Tibial artery (tissue), 4 donors: ENCODE data around the gene TMEM258.

Source experiments
- DNase-seq, 2 donors: peaks; one replicate each; pipeline ENCODE4 v3.0.0-alpha.2; 2019
- H3K27ac ChIP-seq, 2 donors: fragments of 200-600 bp; sonication (generic) in 1 of 2; 1 replicate in 1 of 2; 2 replicates in 1 of 2; pipeline ENCODE4 v1.5.1; 2018 to 2019; ENCODE audit warnings: mild to moderate bottlenecking in 1 of 2
- H3K27me3 ChIP-seq, 2 donors: fragments of 200-600 bp; sonication (generic) in 1 of 2; one replicate each; pipeline versions ENCODE4 v1.5.1 to v1.6.0; 2016 to 2019
- H3K36me3 ChIP-seq, 3 donors: fragments of 200-600 bp; sonication (generic) in 2 of 3; one replicate each; pipeline ENCODE4 v1.5.1; 2016 to 2019; ENCODE audit warnings: mild to moderate bottlenecking in 2 of 3
- H3K4me1 ChIP-seq, 4 donors: fragments of 200-600 bp; sonication (generic) in 2 of 4; 1 replicate in 3 of 4; 2 replicates in 1 of 4; pipeline ENCODE4 v1.5.1; 2016 to 2019
- H3K4me3 ChIP-seq, 2 donors: fragments of 200-600 bp; sonication (generic) in 1 of 2; 1 replicate in 1 of 2; 2 replicates in 1 of 2; pipeline ENCODE4 v1.5.1; 2018 to 2019; ENCODE audit warnings: mild to moderate bottlenecking in 2 of 2
- H3K9me3 ChIP-seq, 3 donors: fragments of 200-600 bp; sonication (generic) in 1 of 3; one replicate each; pipeline ENCODE4 v1.5.1; 2016 to 2019
- intact Hi-C: fragments of 100-400 bp; cut with DNase I; formaldehyde crosslinking; loops from one replicate; pipeline ENCODE4 v1.15.0; 2023; ENCODE audit warnings: low total_unique reads
- TF ChIP-seq, protein P1 (sequence below), 2 experiments: fragments of 200-600 bp in 1 of 2; fragments of 450-650 bp in 1 of 2; IDR thresholded peaks; one replicate each; pipeline ENCODE4 v1.5.1; 2017 to 2019; ENCODE audit warnings: antibody characterized with exemption in 2 of 2, mild to moderate bottlenecking in 1 of 2, moderate library complexity in 1 of 2

TMEM258 gene

GRCh38 chr11:61793083-61793828, 857 bp upstream of the TMEM258 start:
- peaks cover 0 to 33% (median 18%) of the 10 kb centered on the region in 4 donors for H3K4me1 ChIP-seq
- H3K27ac ChIP-seq: peak overlapping the region; percentile 88 to 89
- intact Hi-C loops: loop anchor here (10.0 kb wide), 1 partner anchor 312 kb away; no protein-coding TSS in a partner anchor
- peaks cover 21 to 34% (median 22%) of the 10 kb centered on the region in 3 donors for H3K36me3 ChIP-seq
- DNase-seq: no peak
- TF ChIP-seq, protein P1, sequence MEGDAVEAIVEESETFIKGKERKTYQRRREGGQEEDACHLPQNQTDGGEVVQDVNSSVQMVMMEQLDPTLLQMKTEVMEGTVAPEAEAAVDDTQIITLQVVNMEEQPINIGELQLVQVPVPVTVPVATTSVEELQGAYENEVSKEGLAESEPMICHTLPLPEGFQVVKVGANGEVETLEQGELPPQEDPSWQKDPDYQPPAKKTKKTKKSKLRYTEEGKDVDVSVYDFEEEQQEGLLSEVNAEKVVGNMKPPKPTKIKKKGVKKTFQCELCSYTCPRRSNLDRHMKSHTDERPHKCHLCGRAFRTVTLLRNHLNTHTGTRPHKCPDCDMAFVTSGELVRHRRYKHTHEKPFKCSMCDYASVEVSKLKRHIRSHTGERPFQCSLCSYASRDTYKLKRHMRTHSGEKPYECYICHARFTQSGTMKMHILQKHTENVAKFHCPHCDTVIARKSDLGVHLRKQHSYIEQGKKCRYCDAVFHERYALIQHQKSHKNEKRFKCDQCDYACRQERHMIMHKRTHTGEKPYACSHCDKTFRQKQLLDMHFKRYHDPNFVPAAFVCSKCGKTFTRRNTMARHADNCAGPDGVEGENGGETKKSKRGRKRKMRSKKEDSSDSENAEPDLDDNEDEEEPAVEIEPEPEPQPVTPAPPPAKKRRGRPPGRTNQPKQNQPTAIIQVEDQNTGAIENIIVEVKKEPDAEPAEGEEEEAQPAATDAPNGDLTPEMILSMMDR (IDR thresholded peaks at IDR 0.05): no peak
- no peaks in the 10 kb centered on the region for H3K9me3 ChIP-seq
- H3K4me3 ChIP-seq: peak overlapping the region; percentile 71 to 77
- H3K27me3 ChIP-seq: no peaks in the 10 kb centered on the region

- Histone ChIP-seq H3K27me3 (no peaks in the 10 kb centered on the region), H3K9me3 (no peaks in the 10 kb centered on the region), H3K4me1 (peaks cover 0 to 25% (median 18%) of the 10 kb centered on the region in 4 donors), H3K27ac (peak overlapping the region; percentile 88 to 89), H3K36me3 (peaks cover 32 to 48% (median 37%) of the 10 kb centered on the region in 3 donors), H3K4me3 (peak overlapping the region; percentile 71 to 77)
- TF ChIP-seq, protein P1 (IDR thresholded peaks at IDR 0.05): no peak
- intact Hi-C loops: loop anchor here (10.0 kb wide), 1 partner anchor 313 kb away; no protein-coding TSS in a partner anchor
- DNase-seq: peak; percentile 52 to 77
Observed at GRCh38 chr11:61791737-61792309, 576 bp downstream of the TMEM258 start.

DNA sequence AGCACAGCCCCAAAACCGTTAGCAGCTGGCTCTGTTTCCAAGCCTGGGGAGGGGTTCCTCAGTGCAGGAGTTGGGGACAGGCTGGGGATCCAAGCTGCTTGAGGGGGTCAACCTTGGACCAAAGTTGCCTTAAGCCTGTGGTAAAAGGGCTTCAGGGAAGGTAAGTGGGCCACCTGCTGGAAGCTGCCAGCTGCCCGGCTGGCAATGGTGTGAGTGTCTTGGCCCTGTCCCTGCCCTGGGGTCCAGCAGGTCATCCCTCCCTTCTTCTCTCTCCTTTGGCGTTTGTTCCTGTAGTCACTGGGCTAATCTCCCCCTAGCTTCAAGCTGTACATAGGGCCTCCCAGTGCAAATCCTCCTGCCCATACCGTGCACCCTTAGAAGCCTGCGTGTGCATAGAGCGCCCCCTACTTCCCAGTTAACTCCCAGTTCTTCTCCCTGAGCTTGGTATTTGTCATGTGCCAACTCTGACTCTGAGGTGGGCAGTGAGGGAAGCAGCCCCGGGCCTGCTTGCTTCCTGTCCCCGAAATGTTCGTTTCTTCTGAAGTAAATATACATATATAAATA, 4.4 kb downstream of the TMEM258 start:
- Histone ChIP-seq H3K4me3 (no peak overlapping the region), H3K36me3 (peaks cover 32 to 74% (median 64%) of the 10 kb centered on the region in 3 donors), H3K9me3 (no peaks in the 10 kb centered on the region), H3K4me1 (peaks cover 0 to 16% (median 11%) of the 10 kb centered on the region in 4 donors), H3K27ac (no peak overlapping the region), H3K27me3 (no peaks in the 10 kb centered on the region)
- no peak for DNase-seq
- intact Hi-C loops: no loop called here
- TF ChIP-seq, protein P1 (IDR thresholded peaks at IDR 0.05): no peak

DNA sequence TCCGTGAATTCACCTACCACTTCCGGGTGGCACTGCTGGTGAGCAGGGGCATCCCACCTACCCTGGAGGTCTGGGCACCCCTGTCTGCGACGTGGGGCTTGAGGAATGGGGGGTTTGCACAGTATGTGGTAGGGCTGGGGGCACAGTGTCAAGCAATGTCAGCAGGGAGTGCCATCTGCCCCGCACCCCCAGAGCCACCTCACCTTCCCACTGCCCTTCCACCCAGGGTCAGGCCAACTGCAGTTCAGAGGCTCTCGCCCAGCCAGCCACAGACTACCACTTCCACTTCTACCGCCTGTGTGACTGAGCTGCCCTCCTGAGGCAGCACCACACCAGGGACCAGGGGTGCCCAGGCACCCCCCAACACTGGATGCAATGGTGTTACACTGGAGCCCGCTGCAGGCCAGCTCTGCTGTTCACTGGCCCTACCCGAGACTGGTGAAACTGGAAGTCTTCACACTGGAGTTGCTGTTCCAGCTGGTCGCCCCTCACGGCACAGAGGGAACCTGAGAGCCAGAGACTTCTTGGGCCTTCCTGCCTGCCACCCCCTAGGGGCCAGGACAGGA, 6.5 kb downstream of the TMEM258 start:
- no peak for DNase-seq
- Histone ChIP-seq H3K27me3 (no peaks in the 10 kb centered on the region), H3K36me3 (peaks cover 32 to 74% (median 64%) of the 10 kb centered on the region in 3 donors), H3K27ac (no peak overlapping the region), H3K4me1 (peaks cover 0 to 2% (median 1%) of the 10 kb centered on the region in 4 donors), H3K4me3 (no peak overlapping the region), H3K9me3 (no peaks in the 10 kb centered on the region)
- intact Hi-C loops: no loop called here
- TF ChIP-seq, protein P1 (IDR thresholded peaks at IDR 0.05): no peak

DNA sequence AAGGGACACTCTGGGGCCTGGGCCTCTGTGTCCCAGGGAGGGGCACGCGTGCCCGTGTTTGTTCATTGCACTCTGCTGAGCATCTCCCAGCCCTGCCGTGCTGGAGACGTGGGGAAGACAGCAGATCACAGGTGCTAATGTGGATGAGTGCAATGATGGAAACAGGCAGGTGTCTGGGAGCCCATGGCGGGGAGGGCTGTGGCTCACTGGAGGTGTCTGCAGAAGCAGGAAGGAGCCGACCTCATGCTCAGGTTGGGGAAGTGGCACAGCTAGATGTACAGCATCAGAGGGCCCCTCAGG, 7.9 kb downstream of the TMEM258 start:
- Histone ChIP-seq H3K36me3 (peaks cover 23 to 63% (median 53%) of the 10 kb centered on the region in 3 donors), H3K4me1 (no peaks in the 10 kb centered on the region), H3K9me3 (no peaks in the 10 kb centered on the region), H3K27me3 (no peaks in the 10 kb centered on the region), H3K27ac (no peak overlapping the region), H3K4me3 (no peak overlapping the region)
- DNase-seq: no peak
- intact Hi-C loops: no loop called here
- TF ChIP-seq, protein P1 (IDR thresholded peaks at IDR 0.05): no peak
